Memory B cell (primary cell): Measurements from ENCODE around the gene DIPK1B.
A peak's percentile ranks its signal among the peaks of the same experiment; 100 is the strongest.

Source experiments
- ATAC-seq: fragments of 150-1000 bp; cut with Tn5 transposase; 2 replicates; pipeline ENCODE4 v1.10.0; 2021; ENCODE audit warnings: low read depth, mild to moderate bottlenecking, moderate library complexity
- DNase-seq, 2 donors: peaks; one replicate each; pipeline ENCODE4 v3.0.0; 2022; ENCODE audit warnings: low spot score in 2 of 2
- H3K27ac Mint-ChIP-seq: one replicate; pipeline ENCODE4 v1.8.0; 2022; ENCODE audit warnings: mild to moderate bottlenecking, moderate library complexity, mixed read lengths
- H3K27me3 Mint-ChIP-seq: one replicate; pipeline ENCODE4 v1.8.0; 2022; ENCODE audit warnings: mixed read lengths
- H3K36me3 Mint-ChIP-seq: one replicate; pipeline ENCODE4 v1.8.0; 2022; ENCODE audit warnings: mild to moderate bottlenecking, mixed read lengths
- H3K4me1 Mint-ChIP-seq: one replicate; pipeline ENCODE4 v1.8.0; 2022; ENCODE audit warnings: mixed read lengths
- H3K4me3 Mint-ChIP-seq: one replicate; pipeline ENCODE4 v1.8.0; 2022; ENCODE audit warnings: mild to moderate bottlenecking, moderate library complexity, mixed read lengths
- H3K9me3 Mint-ChIP-seq: one replicate; pipeline ENCODE4 v1.8.0; 2022; ENCODE audit warnings: mixed read lengths

Gene DIPK1B

DNA sequence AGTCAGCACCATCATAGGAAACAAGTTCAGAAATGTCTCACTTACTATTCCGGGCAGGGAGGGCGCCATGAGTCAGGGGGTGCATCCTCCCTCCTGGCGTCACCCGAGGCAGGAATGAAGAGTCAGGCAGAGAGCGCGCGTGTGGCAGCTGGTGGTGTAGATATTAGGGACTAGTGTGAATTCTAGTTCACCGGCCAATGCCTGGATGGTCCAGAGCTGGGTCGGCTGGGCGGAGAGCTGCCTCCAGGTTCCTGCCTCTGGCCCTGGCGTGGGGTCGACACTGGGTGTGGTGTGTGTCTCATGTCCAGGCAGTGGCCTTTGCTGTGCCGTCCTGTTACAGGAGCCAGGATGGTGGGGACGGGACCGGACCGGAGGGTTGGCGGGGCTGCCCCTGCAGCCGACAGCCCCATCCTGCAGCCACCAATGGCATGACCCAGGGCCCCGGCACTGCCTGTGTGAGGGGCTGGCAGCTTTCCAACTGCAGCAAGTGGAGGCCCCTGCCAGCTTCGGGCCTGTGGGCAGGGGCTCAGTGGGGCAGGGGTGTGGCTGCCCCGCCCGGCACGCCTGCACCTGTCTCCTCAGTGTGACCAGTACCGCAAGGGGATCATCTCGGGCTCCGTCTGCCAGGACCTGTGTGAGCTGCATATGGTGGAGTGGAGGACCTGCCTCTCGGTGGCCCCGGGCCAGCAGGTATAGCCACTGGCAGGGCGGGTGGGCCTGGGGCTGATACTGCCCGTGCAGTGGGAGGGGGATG lies 9.1 kb downstream of the DIPK1B start:
- H3K27me3 Mint-ChIP-seq, result peaks cover 1% of the 10 kb centered on the region
- H3K4me1 Mint-ChIP-seq, result peaks cover 18% of the 10 kb centered on the region
- peak overlapping the region; percentile 31 for H3K27ac Mint-ChIP-seq

DNA sequence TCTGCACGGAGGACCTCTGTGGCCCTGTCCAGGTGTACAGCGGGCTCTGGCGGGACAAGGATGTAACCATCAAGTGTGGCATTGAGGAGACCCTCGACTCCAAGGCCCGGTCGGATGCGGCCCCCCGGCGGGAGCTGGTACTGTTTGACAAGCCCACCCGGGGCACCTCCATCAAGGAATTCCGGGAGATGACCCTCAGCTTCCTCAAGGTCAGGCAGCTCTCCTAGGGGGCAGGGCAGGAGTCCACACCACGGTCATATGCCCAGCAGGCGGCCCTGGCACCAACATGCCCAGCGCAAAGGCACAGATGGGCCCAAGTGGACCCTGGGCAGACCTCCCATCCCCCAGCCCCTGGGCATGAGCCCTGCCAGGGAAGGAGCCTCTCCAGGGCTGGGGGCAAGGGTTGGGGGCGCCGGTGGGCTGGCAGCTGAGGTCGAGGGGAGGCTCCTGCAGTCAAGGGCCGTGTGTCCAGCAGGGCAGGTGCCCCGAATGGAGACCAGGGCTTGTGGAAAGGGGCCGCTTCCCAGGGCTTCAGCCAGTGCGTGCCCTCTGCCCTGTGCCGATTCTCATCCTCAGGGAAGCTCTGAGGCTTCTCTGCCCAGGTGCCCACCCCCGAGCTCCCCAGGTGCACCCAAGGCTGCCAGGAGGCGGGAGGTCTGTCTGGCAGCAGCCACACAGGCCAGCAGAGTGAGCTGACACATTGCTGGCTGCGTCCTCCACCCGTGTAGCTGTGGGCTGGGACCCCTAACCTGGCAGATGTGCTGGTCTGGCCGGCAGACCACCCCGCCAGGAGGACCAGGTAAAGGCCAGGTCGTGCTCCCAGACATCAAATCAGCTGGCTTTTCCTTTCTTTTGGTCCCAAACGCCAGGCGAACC lies 10.0 kb downstream of the DIPK1B start:
- peaks cover 22% of the 10 kb centered on the region for H3K4me1 Mint-ChIP-seq
- ATAC-seq (no peak), DNase-seq (no peak)
- H3K36me3 Mint-ChIP-seq, result peaks cover 20% of the 10 kb centered on the region
- no peaks in the 10 kb centered on the region for H3K27me3 Mint-ChIP-seq
- no peak overlapping the region for H3K4me3 Mint-ChIP-seq
- no peak overlapping the region for H3K27ac Mint-ChIP-seq
- H3K9me3 Mint-ChIP-seq, result no peaks in the 10 kb centered on the region

More for the DNA sequence above, 9.1 kb downstream of the DIPK1B start:
- Mint-ChIP-seq H3K9me3 (no peaks in the 10 kb centered on the region), H3K4me3 (no peak overlapping the region), H3K36me3 (peaks cover 20% of the 10 kb centered on the region)
- ATAC-seq, result no peak
- no peak for DNase-seq

DNA sequence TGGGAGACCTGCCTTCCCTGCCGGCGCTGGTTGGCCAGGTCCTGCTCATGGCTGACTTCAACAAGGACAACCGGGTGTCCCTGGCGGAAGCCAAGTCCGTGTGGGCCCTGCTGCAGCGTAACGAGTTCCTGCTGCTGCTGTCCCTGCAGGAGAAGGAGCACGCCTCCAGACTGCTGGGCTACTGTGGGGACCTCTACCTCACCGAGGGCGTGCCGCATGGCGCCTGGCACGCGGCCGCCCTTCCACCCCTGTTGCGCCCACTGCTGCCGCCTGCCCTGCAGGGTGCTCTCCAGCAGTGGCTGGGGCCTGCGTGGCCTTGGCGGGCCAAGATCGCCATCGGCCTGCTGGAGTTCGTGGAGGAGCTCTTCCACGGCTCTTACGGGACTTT lies 10.6 kb downstream of the DIPK1B start:
- H3K4me1 Mint-ChIP-seq, result peaks cover 22% of the 10 kb centered on the region
- H3K27ac Mint-ChIP-seq, result no peak overlapping the region
- H3K9me3 Mint-ChIP-seq, result no peaks in the 10 kb centered on the region
- DNase-seq (no peak), ATAC-seq (no peak)
- no peak overlapping the region for H3K4me3 Mint-ChIP-seq
- H3K36me3 Mint-ChIP-seq, result peaks cover 20% of the 10 kb centered on the region
- no peaks in the 10 kb centered on the region for H3K27me3 Mint-ChIP-seq

DNA sequence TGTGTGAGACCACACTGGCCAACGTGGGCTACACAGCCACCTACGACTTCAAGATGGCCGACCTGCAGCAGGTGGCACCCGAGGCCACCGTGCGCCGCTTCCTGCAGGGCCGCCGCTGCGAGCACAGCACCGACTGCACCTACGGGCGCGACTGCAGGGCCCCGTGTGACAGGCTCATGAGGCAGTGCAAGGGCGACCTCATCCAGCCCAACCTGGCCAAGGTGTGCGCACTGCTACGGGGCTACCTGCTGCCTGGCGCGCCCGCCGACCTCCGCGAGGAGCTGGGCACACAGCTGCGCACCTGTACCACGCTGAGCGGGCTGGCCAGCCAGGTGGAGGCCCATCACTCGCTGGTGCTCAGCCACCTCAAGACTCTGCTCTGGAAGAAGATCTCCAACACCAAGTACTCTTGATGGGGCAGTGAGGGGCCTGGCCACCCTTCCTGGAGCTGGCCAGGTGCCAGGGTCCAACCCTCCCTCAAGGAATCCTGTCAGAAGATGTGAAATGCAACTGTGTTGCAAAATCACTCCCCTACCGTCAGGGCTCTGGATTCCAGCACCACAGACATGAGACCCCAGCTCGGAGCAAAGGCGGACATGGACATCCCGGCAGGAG lies 11.1 kb downstream of the DIPK1B start:
- no peak overlapping the region for H3K27ac Mint-ChIP-seq
- no peaks in the 10 kb centered on the region for H3K27me3 Mint-ChIP-seq
- H3K36me3 Mint-ChIP-seq, result peaks cover 20% of the 10 kb centered on the region
- H3K4me1 Mint-ChIP-seq, result peaks cover 20% of the 10 kb centered on the region
- ATAC-seq, result no peak
- H3K9me3 Mint-ChIP-seq, result no peaks in the 10 kb centered on the region
- no peak for DNase-seq
- no peak overlapping the region for H3K4me3 Mint-ChIP-seq

DNA sequence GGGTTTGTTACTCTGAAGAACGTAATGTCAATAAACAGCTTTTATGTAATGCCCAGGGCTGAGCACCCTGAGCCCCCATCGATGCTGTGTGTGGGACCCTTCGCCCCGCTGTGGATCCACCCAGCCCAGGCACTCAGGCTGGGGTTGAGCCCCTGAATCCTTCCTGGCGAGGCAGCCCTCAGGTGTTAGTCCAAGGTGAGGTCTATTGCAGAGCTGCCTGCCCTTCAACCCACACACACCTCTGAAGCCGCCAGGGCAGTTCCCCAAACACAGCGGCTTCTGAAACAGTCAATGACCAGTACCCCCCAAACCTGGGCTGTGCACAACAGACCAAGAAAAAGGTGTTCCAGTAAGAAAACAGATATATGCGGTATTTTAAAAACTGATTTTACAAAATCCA lies 11.6 kb downstream of the DIPK1B start:
- no peaks in the 10 kb centered on the region for H3K27me3 Mint-ChIP-seq
- no peaks in the 10 kb centered on the region for H3K9me3 Mint-ChIP-seq
- H3K27ac Mint-ChIP-seq, result no peak overlapping the region
- no peak overlapping the region for H3K4me3 Mint-ChIP-seq
- ATAC-seq (no peak), DNase-seq (no peak)
- peaks cover 20% of the 10 kb centered on the region for H3K36me3 Mint-ChIP-seq
- H3K4me1 Mint-ChIP-seq, result peaks cover 18% of the 10 kb centered on the region

DNA sequence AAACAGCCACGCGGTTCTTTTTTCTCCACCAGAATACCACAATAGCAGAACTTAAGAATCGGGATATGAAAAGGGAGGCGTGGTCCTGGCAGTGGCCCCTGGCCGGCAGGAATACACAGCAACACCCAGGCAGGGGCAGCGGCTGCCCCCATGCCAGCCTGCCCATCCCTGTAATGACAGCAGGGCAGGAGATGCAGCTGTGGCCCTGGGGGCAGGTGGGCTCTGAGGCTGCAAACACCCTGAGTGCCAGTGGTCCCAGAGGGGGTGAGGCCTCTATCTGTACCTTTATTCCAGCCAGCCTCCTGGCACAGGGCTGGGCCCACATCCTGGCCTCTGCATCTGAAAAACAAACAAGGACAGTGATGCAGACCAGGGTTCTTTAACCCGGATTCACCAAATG lies 12.4 kb downstream of the DIPK1B start:
- ATAC-seq, result no peak
- H3K27ac Mint-ChIP-seq, result no peak overlapping the region
- no peak overlapping the region for H3K4me3 Mint-ChIP-seq
- no peaks in the 10 kb centered on the region for H3K9me3 Mint-ChIP-seq
- no peak for DNase-seq
- peaks cover 20% of the 10 kb centered on the region for H3K36me3 Mint-ChIP-seq
- no peaks in the 10 kb centered on the region for H3K27me3 Mint-ChIP-seq
- peaks cover 17% of the 10 kb centered on the region for H3K4me1 Mint-ChIP-seq

GRCh38 chr9:136725612-136726011 lies 13.2 kb downstream of the DIPK1B start:
- H3K27ac Mint-ChIP-seq, result no peak overlapping the region
- DNase-seq, result no peak

GRCh38 chr9:136726118-136726517 lies 13.7 kb downstream of the DIPK1B start:
- Mint-ChIP-seq H3K4me3 (peak overlapping the region; percentile 95), H3K27me3 (no peaks in the 10 kb centered on the region), H3K27ac (peak overlapping the region; percentile 89), H3K9me3 (no peaks in the 10 kb centered on the region), H3K4me1 (peaks cover 14% of the 10 kb centered on the region), H3K36me3 (peaks cover 18% of the 10 kb centered on the region)
- DNase-seq (no peak), ATAC-seq (no peak)

More at GRCh38 chr9:136725612-136726011, 13.2 kb downstream of the DIPK1B start:
- H3K27me3 Mint-ChIP-seq, result no peaks in the 10 kb centered on the region
- peaks cover 15% of the 10 kb centered on the region for H3K4me1 Mint-ChIP-seq
- no peaks in the 10 kb centered on the region for H3K9me3 Mint-ChIP-seq
- ATAC-seq, result no peak
- peak overlapping the region; percentile 21 for H3K4me3 Mint-ChIP-seq
- peaks cover 19% of the 10 kb centered on the region for H3K36me3 Mint-ChIP-seq

DNA sequence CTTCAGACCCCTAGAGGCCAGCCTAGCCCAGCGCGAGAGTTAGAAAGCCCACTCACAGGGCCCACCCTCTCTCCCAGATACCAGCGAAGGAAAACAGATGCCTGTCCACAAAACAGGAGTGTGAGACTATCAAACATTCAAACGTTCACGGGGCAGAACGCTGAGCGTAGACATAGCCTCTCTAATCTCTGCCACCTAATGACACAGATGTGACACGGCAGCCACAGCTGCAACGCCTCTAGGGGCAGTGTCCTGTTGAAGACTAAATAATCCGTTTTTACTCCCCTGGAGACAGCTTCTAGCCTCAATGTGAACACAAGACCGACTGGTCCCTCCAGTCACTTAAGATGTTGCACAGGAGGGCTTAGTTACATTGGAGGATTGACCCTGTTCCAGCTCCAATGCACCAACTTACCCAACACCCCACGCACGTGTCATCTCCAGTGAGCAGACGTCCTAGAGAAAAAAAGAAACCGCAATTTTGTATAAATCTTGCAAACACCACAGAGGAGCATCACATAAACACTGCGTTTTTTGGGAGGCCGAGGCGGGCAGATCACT lies 14.3 kb downstream of the DIPK1B start:
- no peaks in the 10 kb centered on the region for H3K9me3 Mint-ChIP-seq
- DNase-seq (no peak), ATAC-seq (peak; percentile 61)
- peak overlapping the region; percentile 95 for H3K4me3 Mint-ChIP-seq
- peaks cover 12% of the 10 kb centered on the region for H3K4me1 Mint-ChIP-seq
- H3K27ac Mint-ChIP-seq, result peak overlapping the region; percentile 89
- H3K36me3 Mint-ChIP-seq, result peaks cover 16% of the 10 kb centered on the region
- H3K27me3 Mint-ChIP-seq, result no peaks in the 10 kb centered on the region

DNA sequence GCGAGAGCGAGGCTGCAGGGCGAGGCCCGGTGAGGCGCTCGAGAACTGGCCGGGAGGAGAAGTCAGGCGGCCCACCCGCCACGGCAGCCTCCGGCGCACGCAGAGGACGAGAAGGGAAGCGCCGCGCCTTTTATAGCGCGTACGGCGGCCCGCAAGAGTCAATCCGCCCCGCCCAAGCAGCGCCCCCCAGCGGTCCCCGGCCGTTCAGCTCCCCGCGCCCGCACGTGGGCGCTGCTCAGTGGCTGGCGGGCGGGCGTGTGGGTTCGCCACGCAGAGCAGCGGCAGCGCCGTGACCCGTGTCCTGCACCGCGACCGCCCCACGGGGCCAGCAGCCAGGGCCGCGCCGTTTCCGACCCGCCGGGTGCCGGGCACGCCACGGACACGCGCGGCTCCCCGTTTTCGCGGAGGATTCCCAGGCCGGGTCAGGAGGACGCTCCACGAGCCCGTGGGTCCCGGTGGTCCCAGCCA lies 15.7 kb downstream of the DIPK1B start:
- H3K36me3 Mint-ChIP-seq, result peaks cover 15% of the 10 kb centered on the region
- H3K4me3 Mint-ChIP-seq, result peak overlapping the region; percentile 95
- DNase-seq (peak; percentile 97 to 99), ATAC-seq (peak; percentile 72)
- H3K4me1 Mint-ChIP-seq, result peaks cover 12% of the 10 kb centered on the region
- H3K27ac Mint-ChIP-seq, result peak overlapping the region; percentile 89
- H3K9me3 Mint-ChIP-seq, result no peaks in the 10 kb centered on the region
- no peaks in the 10 kb centered on the region for H3K27me3 Mint-ChIP-seq

- Mint-ChIP-seq H3K4me3 (peak overlapping the region; percentile 62), H3K36me3 (peaks cover 12% of the 10 kb centered on the region), H3K27ac (peak overlapping the region; percentile 89), H3K4me1 (peaks cover 12% of the 10 kb centered on the region), H3K27me3 (no peaks in the 10 kb centered on the region), H3K9me3 (no peaks in the 10 kb centered on the region)
- no peak for DNase-seq
- no peak for ATAC-seq
These were observed 16.3 kb downstream of the DIPK1B start for GRCh38 chr9:136728548-136729123.

DNA sequence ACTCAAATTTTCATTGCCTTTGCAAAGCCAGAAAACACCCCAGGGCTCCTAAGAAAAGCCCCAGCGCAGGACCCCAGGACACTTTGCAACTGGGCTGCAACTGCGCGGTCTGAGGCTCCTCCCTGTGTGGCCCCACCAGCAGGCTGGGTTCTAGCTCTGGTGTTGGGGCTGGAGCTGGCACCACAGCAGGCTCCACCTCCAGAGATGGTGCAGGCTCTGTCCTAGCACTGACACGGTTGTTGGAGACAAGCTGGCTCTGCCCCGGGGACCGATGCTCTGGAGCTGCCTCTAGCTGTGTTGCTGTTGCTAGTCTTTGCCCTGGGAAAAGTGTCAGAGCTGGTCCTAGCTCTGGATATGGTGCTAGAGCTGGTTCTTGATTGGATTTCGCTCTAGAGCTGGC lies 16.8 kb downstream of the DIPK1B start:
- no peaks in the 10 kb centered on the region for H3K9me3 Mint-ChIP-seq
- ATAC-seq (no peak), DNase-seq (no peak)
- H3K27ac Mint-ChIP-seq, result no peak overlapping the region
- H3K4me3 Mint-ChIP-seq, result peak overlapping the region; percentile 62
- peaks cover 7% of the 10 kb centered on the region for H3K36me3 Mint-ChIP-seq
- H3K27me3 Mint-ChIP-seq, result no peaks in the 10 kb centered on the region
- H3K4me1 Mint-ChIP-seq, result peaks cover 10% of the 10 kb centered on the region

DNA sequence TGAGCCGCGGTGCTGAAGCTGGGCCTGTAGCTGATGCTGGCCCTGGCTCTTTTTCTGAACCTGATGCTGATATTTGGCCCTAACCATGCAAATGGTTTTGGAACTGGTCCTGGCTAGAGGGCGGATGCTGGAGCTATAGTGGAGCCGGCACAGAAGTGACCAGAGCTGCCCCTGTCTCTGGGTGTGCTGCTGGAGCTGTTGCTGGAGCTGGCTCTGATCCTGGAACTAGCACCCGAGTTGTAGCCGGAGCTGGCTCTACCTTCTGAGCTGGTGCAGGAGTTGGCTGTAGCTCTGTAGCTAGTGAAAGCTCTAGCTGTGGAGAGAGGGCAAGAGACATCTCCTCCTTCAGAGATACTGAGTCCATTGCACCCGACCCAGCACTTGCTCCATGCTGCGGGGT lies 17.6 kb downstream of the DIPK1B start:
- Mint-ChIP-seq H3K9me3 (no peaks in the 10 kb centered on the region), H3K27me3 (no peaks in the 10 kb centered on the region), H3K4me3 (peak overlapping the region; percentile 27), H3K36me3 (peaks cover 5% of the 10 kb centered on the region), H3K27ac (no peak overlapping the region), H3K4me1 (peaks cover 8% of the 10 kb centered on the region)
- no peak for ATAC-seq
- DNase-seq, result no peak
